Chondrocyte (in vitro differentiated cells): ENCODE data around the gene ABCG5. TPM values are rescaled to one million over a fixed set of nuclear protein-coding genes. Genes with fewer than 3 reads are reported as not detected.

Experiments used
- DNase-seq: peaks from one replicate; pipeline ENCODE4 v3.0.0; 2021; ENCODE audit warnings: mixed read lengths, low spot score
- H3K27ac Mint-ChIP-seq: one replicate; pipeline ENCODE4 v1.8.0; 2021; ENCODE audit warnings: mild to moderate bottlenecking, moderate library complexity, mixed read lengths; ENCODE audit not compliant: unreplicated experiment
- H3K27me3 Mint-ChIP-seq: 2 replicates; pipeline ENCODE4 v1.8.0; 2021; ENCODE audit warnings: low read depth, mixed read lengths
- H3K36me3 Mint-ChIP-seq: 2 replicates; pipeline ENCODE4 v1.8.0; 2021; ENCODE audit warnings: low read depth, mixed read lengths
- H3K4me1 Mint-ChIP-seq: 2 replicates; pipeline ENCODE4 v1.8.0; 2021; ENCODE audit warnings: low read depth, mild to moderate bottlenecking, mixed read lengths
- H3K4me3 Mint-ChIP-seq: one replicate; pipeline ENCODE4 v1.8.0; 2021; ENCODE audit warnings: mild to moderate bottlenecking, moderate library complexity, mixed read lengths; ENCODE audit not compliant: unreplicated experiment
- H3K9me3 Mint-ChIP-seq: 2 replicates; pipeline ENCODE4 v1.8.0; 2021; ENCODE audit warnings: low read depth, mixed read lengths
- total RNA-seq: library from RNA; stranded (reverse); gene quantifications from 3 replicates; pipeline ENCODE4 v1.2.1, GENCODE V29; 2021
- TF ChIP-seq, protein P1 (sequence below): fragments of 200-600 bp; sonication (generic); IDR thresholded peaks from 2 replicates; pipeline ENCODE4 v1.5.0; 2021; ENCODE audit warnings: antibody characterized with exemption, mild to moderate bottlenecking, moderate library complexity

Gene ABCG5
- total RNA-seq, 1 donor from 2014 or later: not detected

- no peaks in the 10 kb centered on the region for H3K36me3 Mint-ChIP-seq
- peaks cover 2% of the 10 kb centered on the region for H3K4me1 Mint-ChIP-seq
- no peak overlapping the region for H3K27ac Mint-ChIP-seq
- H3K9me3 Mint-ChIP-seq: no peaks in the 10 kb centered on the region
- no peak for DNase-seq
- H3K4me3 Mint-ChIP-seq: no peak overlapping the region
- TF ChIP-seq, protein P1, sequence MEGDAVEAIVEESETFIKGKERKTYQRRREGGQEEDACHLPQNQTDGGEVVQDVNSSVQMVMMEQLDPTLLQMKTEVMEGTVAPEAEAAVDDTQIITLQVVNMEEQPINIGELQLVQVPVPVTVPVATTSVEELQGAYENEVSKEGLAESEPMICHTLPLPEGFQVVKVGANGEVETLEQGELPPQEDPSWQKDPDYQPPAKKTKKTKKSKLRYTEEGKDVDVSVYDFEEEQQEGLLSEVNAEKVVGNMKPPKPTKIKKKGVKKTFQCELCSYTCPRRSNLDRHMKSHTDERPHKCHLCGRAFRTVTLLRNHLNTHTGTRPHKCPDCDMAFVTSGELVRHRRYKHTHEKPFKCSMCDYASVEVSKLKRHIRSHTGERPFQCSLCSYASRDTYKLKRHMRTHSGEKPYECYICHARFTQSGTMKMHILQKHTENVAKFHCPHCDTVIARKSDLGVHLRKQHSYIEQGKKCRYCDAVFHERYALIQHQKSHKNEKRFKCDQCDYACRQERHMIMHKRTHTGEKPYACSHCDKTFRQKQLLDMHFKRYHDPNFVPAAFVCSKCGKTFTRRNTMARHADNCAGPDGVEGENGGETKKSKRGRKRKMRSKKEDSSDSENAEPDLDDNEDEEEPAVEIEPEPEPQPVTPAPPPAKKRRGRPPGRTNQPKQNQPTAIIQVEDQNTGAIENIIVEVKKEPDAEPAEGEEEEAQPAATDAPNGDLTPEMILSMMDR: no peak
- no peaks in the 10 kb centered on the region for H3K27me3 Mint-ChIP-seq
These were observed 42.3 kb upstream of the ABCG5 start for GRCh38 chr2:43880952-43881351.

DNA sequence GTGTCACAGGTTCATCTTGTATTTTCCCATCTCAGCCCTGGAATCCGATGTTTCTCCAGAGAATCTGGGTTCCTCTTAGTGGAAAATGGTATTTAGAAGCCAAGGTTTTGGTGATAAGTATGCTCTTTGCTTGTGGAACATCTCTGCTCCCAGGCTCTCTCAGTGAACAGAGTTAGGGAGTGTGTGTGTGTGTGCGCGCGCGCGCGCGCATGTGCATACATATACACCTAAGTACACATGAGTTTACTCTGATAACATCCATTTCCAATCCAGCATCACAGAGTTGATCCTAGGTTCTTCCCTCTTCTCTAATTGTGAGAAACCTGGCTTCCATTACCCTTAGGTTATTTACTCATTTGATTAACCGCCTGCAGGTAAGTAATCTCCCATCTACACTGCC lies 41.8 kb upstream of the ABCG5 start:
- no peak overlapping the region for H3K4me3 Mint-ChIP-seq
- H3K4me1 Mint-ChIP-seq: peaks cover 2% of the 10 kb centered on the region
- TF ChIP-seq, protein P1: no peak
- no peak overlapping the region for H3K27ac Mint-ChIP-seq
- no peaks in the 10 kb centered on the region for H3K36me3 Mint-ChIP-seq
- H3K9me3 Mint-ChIP-seq: no peaks in the 10 kb centered on the region
- no peaks in the 10 kb centered on the region for H3K27me3 Mint-ChIP-seq
- no peak for DNase-seq

DNA sequence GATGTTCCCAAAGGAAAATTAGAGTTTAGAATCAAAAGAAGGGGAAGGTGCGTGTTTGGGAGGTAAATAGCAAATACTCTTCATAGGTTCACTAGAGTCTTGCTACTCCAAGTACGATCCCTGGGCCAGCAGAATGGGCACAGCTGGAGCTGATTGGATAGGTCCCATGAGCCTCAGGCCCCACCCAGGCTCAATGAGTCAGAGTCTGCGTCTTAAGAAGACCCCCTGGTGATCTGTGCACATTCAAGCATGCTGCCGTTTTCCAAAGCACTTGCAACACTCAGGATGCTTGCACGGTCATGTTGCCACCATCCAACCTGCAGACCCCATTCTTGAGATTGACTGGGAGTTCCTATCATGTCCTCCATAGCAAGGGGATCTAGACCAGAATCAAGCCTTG lies 40.6 kb upstream of the ABCG5 start:
- Mint-ChIP-seq H3K9me3 (no peaks in the 10 kb centered on the region), H3K36me3 (no peaks in the 10 kb centered on the region), H3K27me3 (peaks cover 5% of the 10 kb centered on the region), H3K27ac (no peak overlapping the region), H3K4me1 (peaks cover 2% of the 10 kb centered on the region), H3K4me3 (no peak overlapping the region)
- TF ChIP-seq, protein P1: no peak
- DNase-seq: no peak

GRCh38 chr2:43877782-43878464 lies 39.3 kb upstream of the ABCG5 start:
- TF ChIP-seq, protein P1: peak; percentile 92
- Mint-ChIP-seq H3K9me3 (no peaks in the 10 kb centered on the region), H3K4me3 (no peak overlapping the region), H3K27ac (no peak overlapping the region), H3K27me3 (peaks cover 10% of the 10 kb centered on the region), H3K36me3 (no peaks in the 10 kb centered on the region), H3K4me1 (peaks cover 2% of the 10 kb centered on the region)
- no peak for DNase-seq

DNA sequence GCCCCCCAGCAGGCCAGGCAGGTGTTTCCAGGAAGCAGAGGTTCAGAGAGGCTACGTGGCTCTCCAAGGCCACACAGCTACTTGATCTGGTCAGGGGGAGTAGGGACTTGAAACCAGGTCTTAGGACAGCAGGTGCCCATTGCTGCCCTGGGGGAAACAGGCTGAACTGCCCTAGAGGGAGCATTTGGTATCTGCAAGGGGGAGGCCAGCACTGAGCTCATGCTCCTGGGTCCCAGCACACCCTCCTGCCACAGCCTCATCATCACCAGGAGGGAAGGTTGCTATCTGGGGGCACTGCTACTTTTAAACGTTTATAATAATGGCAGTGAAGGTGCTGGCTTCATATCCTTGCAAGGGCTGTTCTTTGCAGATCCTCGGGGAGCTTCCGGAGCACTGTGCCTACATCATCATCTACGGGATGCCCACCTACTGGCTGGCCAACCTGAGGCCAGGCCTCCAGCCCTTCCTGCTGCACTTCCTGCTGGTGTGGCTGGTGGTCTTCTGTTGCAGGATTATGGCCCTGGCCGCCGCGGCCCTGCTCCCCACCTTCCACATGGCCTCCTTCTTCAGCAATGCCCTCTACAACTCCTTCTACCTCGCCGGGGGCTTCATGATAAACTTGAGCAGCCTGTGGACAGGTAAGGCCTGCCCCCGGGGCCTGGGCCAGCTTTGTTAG lies 36.3 kb upstream of the ABCG5 start:
- peaks cover 2% of the 10 kb centered on the region for H3K4me1 Mint-ChIP-seq
- no peak overlapping the region for H3K4me3 Mint-ChIP-seq
- H3K27ac Mint-ChIP-seq: no peak overlapping the region
- TF ChIP-seq, protein P1: no peak
- H3K9me3 Mint-ChIP-seq: no peaks in the 10 kb centered on the region
- H3K27me3 Mint-ChIP-seq: peaks cover 37% of the 10 kb centered on the region
- no peaks in the 10 kb centered on the region for H3K36me3 Mint-ChIP-seq
- DNase-seq: no peak
